ENCODE results near the gene ANXA5. TPM values are rescaled to one million over a fixed set of nuclear protein-coding genes. Genes with fewer than 3 reads are reported as not detected.

ANXA5 gene
- total RNA-seq, 1 experiment from 2014 or later, result 476 TPM

- no peaks in the 10 kb centered on the region for H3K36me3 Mint-ChIP-seq (ENCODE audit: insufficient read depth, unreplicated experiment)
- no peak overlapping the region for H3K4me3 Mint-ChIP-seq (ENCODE audit: unreplicated experiment)
- ChIA-PET CTCF (interaction anchor here (0.7 to 2.3 kb wide), 3 partner anchors 8 to 530 kb away, joined by 3 to 12 read pairs (median 8); no protein-coding TSS in a partner anchor), POLR2A (interaction anchor here (0.7 to 2.7 kb wide), 3 partner anchors 17 to 63 kb away, joined by 4 to 12 read pairs (median 7); partner anchors contain the start of gene ANXA5)
- H3K27ac Mint-ChIP-seq (ENCODE audit: low read depth, unreplicated experiment), result no peak overlapping the region
- no peaks in the 10 kb centered on the region for H3K27me3 Mint-ChIP-seq (ENCODE audit: insufficient read depth, unreplicated experiment)
- no peak for TF ChIP-seq CTCF (IDR thresholded peaks at IDR 0.05; ENCODE audit: unreplicated experiment)
- DNase-seq (ENCODE audit: unreplicated experiment), result peak; percentile 44
- BruUV-seq (replicated peaks), result no TSS peak
- peaks cover 7% of the 10 kb centered on the region for H3K4me1 Mint-ChIP-seq (ENCODE audit: insufficient read depth, unreplicated experiment)
- no peaks in the 10 kb centered on the region for H3K9me3 Mint-ChIP-seq (ENCODE audit: unreplicated experiment)
- intact Hi-C loops (cut with micrococcal nuclease), result no loop called here
Observed at GRCh38 chr4:121728798-121729226, 32.0 kb upstream of the ANXA5 start.

- Mint-ChIP-seq H3K4me1 (ENCODE audit: insufficient read depth, unreplicated experiment) (peaks cover 7% of the 10 kb centered on the region), H3K36me3 (ENCODE audit: insufficient read depth, unreplicated experiment) (no peaks in the 10 kb centered on the region), H3K27me3 (ENCODE audit: insufficient read depth, unreplicated experiment) (no peaks in the 10 kb centered on the region), H3K27ac (ENCODE audit: low read depth, unreplicated experiment) (peak overlapping the region; percentile 67), H3K9me3 (ENCODE audit: unreplicated experiment) (no peaks in the 10 kb centered on the region), H3K4me3 (ENCODE audit: unreplicated experiment) (no peak overlapping the region)
- ChIA-PET CTCF (interaction anchor here (0.7 to 2.3 kb wide), 6 partner anchors 9 to 530 kb away, joined by 3 to 12 read pairs (median 4); no protein-coding TSS in a partner anchor), POLR2A (interaction anchor here (0.7 to 2.7 kb wide), 5 partner anchors 16 to 63 kb away, joined by 3 to 12 read pairs (median 4); partner anchors contain the start of gene ANXA5)
- BruUV-seq (replicated peaks), result no TSS peak
- intact Hi-C loops (cut with micrococcal nuclease), result no loop called here
- DNase-seq (ENCODE audit: unreplicated experiment), result peak; percentile 87
- no peak for TF ChIP-seq CTCF (IDR thresholded peaks at IDR 0.05; ENCODE audit: unreplicated experiment)
Observed at GRCh38 chr4:121728066-121728465, 31.3 kb upstream of the ANXA5 start.

GRCh38 chr4:121726642-121727268 lies 30.0 kb upstream of the ANXA5 start:
- intact Hi-C loops (cut with micrococcal nuclease), result loop anchor here (1.0 kb wide), 1 partner anchor 29 kb away; no protein-coding TSS in a partner anchor
- H3K4me3 Mint-ChIP-seq (ENCODE audit: unreplicated experiment), result no peak overlapping the region
- DNase-seq (ENCODE audit: unreplicated experiment), result peak; percentile 74
- CTCF ChIA-PET, result interaction anchor here (0.5 to 3.6 kb wide), 9 partner anchors 10 to 267 kb away, joined by 3 to 19 read pairs (median 5); partner anchors contain the start of gene ANXA5
- peak overlapping the region; percentile 67 for H3K27ac Mint-ChIP-seq (ENCODE audit: low read depth, unreplicated experiment)
- H3K9me3 Mint-ChIP-seq (ENCODE audit: unreplicated experiment), result no peaks in the 10 kb centered on the region
- BruUV-seq (replicated peaks), result no TSS peak
- TF ChIP-seq CTCF (IDR thresholded peaks at IDR 0.05; ENCODE audit: unreplicated experiment), result peak; percentile 64
- H3K4me1 Mint-ChIP-seq (ENCODE audit: insufficient read depth, unreplicated experiment), result peaks cover 7% of the 10 kb centered on the region
- H3K36me3 Mint-ChIP-seq (ENCODE audit: insufficient read depth, unreplicated experiment), result no peaks in the 10 kb centered on the region
- POLR2A ChIA-PET, result interaction anchor here (1.0 to 2.7 kb wide), 3 partner anchors 15 to 30 kb away, joined by 4 to 12 read pairs (median 5); partner anchors contain the start of gene ANXA5
- H3K27me3 Mint-ChIP-seq (ENCODE audit: insufficient read depth, unreplicated experiment), result no peaks in the 10 kb centered on the region

DNA sequence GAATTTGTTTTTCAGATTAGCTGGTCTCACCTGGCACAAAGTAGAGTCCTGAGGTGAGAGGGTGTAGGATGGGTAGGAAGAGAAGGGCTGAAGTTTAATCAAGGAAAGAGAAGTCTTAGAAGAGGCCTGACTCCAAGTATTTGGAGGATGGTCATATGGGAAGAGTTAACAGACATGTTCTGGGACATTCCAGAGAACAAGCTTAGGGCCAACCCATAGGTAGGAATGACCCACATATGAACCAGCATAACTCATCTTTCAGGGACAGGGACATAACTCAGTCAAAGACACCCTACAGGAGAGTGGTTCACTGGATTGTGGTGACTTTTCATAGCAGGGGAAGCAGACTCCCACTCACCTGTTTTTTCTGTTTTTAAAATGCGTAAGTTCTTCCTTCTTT lies 27.9 kb upstream of the ANXA5 start:
- Mint-ChIP-seq H3K4me1 (ENCODE audit: insufficient read depth, unreplicated experiment) (peaks cover 7% of the 10 kb centered on the region), H3K4me3 (ENCODE audit: unreplicated experiment) (no peak overlapping the region), H3K36me3 (ENCODE audit: insufficient read depth, unreplicated experiment) (no peaks in the 10 kb centered on the region), H3K27me3 (ENCODE audit: insufficient read depth, unreplicated experiment) (no peaks in the 10 kb centered on the region), H3K9me3 (ENCODE audit: unreplicated experiment) (no peaks in the 10 kb centered on the region), H3K27ac (ENCODE audit: low read depth, unreplicated experiment) (no peak overlapping the region)
- DNase-seq (ENCODE audit: unreplicated experiment), result no peak
- POLR2A ChIA-PET, result interaction anchor here (0.9 to 2.3 kb wide), 5 partner anchors 8 to 37 kb away, joined by 3 to 5 read pairs (median 3); partner anchors contain the start of gene ANXA5
- CTCF ChIA-PET, result interaction anchor here (0.7 to 3.6 kb wide), 8 partner anchors 9 to 262 kb away, joined by 3 to 19 read pairs (median 5); partner anchors contain the start of gene ANXA5
- intact Hi-C loops (cut with micrococcal nuclease), result no loop called here
- TF ChIP-seq CTCF (IDR thresholded peaks at IDR 0.05; ENCODE audit: unreplicated experiment), result no peak
- BruUV-seq (replicated peaks), result no TSS peak

All from MCF 10A (cell line).